DMS114 treated with DMSO at 0.1 percent for 48 hours (cell line): ENCODE results near the gene VASP.

Experiments used
- DNase-seq: peaks from one replicate; lab custom pipeline; 2025; ENCODE audit not compliant: unreplicated experiment; lab: John Stamatoyannopoulos, UW

Gene VASP

DNA sequence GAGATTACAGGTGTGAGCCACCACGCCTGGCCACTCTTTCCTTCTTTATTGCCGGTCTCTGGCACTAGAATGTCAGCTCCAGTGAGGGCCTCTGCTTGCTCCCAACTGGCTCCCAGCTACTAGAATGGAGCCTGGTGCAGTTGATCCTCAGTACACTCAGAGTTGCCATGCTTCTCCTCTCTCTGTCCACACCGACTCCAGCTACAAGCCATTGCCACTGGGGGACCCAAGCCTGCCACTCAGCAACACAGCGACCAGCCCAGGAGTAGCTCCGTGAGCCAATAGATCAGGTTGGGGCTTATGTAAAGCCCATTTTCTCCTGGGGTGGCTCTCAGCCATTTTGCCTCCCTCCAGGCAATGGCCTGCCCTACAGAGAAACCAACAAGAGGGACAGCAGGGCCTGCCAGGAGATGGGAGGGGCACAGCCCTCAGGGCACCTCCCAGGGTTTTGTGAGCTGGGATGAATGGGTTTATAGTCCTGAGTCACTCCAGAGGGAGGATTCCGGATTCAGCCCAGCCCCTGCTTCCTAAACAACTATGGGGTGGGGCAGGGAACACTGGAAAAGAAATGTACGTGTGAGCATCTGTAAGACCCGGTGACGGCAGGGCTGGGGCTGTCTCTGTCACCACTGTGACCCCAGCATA is 40.8 kb downstream of the VASP start:
- DNase-seq = no peak

DNA sequence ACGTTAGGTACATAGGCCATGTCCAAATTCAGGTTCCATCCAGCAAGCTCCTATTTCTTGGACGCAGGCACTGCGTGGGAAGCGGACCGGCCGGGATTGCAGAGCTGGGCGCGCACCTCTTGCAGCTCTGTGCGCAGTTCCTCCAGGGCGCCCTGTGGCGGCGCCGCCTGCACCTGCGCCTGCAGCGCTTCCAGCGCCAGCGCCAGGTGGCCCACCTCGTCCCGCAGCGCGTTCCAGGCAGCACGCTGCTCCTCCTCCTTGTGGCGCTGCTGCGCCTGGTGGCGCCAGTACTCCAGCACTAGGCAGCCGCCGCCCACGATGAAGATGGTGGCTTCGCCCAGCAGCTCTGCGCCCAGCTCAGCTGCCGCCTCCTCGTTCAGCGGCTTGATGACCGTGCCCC is 46.2 kb downstream of the VASP start:
- no peak for DNase-seq

DNA sequence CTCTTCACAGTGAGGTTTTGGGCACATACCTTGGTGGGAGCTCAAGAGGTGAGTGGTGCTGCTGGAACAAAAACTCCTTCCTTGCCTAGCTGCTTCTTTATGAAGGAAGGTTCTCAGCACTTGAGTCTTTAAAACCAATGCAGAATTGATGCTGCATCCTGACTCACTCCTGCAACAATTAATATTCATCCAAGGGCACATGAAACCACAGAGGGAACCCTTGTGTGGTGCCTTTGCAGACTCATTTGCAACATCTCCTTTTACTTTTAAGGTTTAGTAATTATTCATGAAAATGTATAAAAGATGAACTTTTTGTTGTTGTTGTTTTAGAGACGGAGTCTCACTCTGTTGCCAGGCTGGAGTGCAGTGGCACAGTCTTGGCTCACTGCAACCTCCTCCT is 47.2 kb downstream of the VASP start:
- DNase-seq = no peak

DNA sequence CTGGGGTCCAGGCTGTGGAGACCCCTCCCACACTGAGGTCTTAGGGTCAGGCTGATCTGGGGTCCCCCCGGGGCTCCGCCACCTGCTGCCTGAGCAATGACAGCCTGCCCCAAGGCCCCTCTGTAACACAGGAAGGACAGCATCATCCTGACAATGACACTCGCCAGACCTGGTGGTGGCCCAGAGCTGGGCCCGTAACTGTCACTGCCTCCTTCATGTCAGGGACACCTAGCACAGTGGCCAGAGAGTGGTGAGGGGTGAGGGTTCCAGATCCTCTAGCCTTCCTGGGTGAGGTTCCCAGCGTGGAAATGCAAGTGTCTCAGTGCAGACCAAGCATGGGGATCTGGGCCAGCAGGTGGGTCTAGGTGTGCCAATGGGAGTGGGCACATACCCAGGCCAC is 49.6 kb downstream of the VASP start:
- no peak for DNase-seq

DNA sequence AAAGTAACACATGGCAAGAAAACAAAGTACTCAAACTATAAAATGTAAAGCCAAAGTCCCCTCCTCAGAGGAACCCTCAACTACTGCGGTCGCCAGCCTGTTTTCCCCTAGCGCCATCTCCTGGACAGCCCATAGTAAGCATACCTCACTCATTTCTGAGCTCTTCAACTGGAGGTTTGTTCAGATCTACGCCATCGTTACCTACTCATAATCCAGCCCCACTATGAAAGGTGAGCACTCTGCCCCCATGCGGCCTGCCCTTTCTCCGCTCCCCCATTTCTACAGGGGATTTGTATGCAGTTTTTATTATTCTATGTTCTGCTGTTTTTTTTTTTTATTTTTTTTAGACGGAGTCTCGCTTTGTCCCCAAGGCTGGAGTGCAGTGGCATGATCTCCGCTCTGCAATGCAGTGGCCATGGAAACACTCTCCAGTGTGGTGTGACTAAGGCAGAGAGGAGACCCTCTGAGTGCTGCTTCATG is 51.2 kb downstream of the VASP start:
- DNase-seq = no peak

DNA sequence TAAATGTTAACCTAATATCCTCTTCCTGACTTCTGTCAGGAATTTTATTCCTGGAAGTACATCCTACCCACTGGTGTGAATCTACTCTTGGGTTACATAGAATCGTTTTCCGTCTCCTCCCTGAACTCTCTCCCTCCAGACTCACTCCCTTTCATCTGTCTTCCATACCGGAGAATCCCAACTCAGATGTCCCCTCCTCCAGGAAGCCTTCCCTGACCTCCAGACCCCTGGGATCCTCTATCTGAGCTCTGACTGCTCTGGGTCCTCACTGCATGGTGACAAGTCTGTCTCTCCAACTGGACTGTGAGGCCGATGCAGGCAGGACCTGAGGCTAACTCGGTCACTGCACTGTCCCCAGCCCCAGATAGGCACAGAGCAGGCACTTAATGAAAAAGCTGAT is 52.8 kb downstream of the VASP start:
- DNase-seq = no peak

DNA sequence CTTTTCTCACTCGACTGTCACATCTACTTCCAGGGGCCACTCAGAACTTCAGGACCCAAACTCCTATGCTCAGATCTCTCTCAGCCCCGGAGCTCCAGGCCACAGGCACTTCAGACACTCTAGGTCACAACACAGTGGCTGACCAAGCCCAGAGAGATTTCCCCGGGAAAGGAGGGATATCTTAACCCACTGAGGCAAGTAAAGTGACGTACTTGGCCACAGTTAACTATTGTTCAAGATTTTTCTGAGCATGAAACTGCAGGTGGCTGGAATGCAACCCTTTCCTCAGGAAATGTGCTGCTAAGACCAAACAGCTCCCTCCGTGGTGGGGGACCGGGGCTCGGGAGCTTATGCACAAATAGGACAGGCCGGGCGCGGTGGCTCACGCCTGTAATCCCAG is 53.4 kb downstream of the VASP start:
- no peak for DNase-seq

DNA sequence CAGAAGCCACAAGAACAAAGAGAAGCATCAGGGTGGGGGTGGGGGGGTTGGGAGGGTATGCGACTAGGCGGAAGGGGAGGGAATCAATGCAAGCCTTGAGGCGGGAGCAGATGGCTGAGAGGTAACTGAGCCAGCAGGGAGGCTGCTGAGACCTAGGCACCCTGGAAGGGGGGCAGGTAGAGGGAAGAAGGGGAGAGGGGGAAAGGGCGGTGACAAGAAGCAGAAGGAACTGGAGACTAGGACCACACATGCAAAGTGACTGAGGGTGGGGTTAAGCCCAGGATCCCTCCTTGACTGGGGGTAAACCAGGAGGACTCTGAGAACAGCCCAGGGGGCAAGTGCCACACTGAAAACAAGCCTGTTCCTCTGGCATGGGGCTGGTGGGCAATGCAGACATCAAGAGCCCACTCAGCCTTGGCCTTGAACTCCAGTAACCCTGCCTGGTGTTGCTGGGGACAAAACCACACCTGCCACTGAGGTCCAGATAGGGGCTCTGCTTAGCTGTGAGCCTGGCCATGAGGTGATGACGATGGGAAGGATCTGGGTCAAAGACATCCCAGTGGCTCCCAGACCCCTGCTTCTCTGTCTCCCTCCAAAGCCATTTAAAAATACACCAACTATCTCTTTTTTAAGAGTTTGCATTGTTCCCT is 57.0 kb downstream of the VASP start:
- no peak for DNase-seq

DNA sequence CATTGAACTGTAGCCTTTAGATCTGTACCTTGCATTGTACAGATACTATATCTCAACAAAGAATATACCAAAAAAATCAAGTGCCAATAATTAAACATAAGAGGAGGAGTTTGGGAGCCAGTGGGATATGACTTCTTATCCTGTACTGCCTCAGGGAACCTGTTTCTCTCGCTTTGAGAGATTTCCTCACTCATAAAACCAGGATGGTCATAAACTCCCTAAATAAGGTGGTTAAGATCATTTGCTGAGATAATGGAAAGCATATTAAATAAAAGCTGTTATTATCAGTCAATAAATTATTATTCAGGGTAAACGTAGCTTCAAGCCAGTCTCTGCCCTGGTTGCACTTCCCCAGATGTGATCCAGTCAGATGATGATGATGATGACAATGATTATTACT is 60.3 kb downstream of the VASP start:
- DNase-seq = no peak

DNA sequence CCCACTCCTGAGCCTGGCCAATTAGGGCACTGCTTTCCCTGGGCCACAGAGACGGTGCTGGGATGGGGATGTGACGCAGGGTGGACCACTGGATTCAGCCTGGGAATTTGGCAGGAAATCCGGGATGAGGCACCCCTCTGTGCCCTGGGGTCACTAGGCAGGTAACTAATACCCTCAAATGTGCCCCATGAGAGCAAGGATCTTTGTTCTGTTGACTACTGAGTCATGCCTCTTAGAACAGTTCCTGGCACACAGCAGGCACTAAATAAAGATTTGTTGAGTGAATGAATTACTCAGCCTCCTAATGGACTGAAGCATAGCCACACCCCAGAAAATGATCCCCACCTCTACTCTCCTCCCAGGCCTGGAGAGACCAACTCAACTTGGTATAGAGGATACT is 61.5 kb downstream of the VASP start:
- DNase-seq = no peak

DNA sequence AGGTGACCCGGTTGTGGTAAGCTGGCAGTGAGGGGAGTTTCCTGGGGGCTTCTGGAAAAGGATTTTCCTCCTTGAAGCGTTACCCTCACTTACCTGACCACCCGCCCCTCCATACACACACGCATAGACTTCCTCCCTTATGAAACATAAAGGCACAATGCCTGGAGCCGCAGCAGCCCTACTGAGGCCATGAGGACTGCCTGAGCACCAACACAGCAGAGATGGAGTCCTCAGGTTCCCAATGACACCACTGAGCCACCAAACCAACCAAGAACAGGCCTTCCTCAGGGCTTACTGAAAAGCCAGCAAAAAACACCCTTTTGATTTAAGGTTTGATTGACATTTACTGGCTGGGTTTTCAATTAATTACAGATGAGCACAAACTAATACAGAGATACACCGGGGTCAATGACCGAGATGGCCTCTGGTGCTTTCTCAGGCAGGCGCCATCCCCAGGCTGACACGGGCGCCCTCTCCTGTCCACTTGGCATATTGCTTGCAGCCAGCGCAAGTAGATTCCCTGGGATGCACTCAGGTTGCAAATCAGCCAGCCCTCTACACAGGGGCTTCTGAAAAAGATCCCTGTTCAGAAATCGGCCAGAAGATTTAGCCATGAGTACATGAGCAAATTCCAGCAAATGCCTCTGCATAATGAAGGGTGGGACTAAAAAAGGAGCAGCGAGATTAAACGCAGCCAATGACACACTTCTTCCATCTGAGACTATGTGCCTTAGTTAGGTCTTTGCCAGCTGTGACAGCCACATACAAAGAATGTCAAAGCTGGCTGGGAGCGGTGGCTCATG is 62.5 kb downstream of the VASP start:
- no peak for DNase-seq

DNA sequence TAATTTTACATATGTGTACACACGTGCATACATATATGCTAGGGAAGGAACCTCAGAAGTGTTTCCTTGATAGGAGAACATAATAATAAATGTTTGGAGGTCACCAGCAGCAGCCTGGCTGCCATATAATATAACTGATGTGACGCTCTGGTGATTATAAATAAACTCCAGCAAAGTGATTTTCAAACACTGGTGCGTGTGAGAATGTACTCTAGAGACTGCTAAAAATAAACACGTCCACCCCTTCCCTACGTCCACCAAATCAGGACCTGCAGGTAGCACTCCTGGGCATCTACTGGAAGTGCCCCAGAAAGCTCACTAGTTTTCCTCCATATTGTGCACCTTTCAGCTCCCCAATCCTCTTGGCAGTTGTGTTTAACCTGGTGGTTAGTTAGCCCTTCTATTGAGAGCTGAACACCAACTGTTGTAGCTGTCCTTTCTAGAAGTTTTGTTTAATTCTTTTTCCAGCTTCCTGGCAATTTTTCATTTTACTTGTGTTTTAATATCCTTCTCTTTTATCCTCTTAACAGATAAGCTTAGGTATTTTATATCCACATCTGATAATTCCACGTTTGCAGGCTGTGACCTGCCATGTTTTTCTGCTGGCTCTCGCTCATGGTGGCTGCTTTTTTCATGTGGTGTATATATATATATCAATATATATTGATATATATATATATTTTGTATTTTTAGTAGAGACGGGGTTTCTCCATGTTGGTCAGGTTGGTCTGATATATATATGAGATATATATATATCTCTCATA is 64.4 kb downstream of the VASP start:
- no peak for DNase-seq

DNA sequence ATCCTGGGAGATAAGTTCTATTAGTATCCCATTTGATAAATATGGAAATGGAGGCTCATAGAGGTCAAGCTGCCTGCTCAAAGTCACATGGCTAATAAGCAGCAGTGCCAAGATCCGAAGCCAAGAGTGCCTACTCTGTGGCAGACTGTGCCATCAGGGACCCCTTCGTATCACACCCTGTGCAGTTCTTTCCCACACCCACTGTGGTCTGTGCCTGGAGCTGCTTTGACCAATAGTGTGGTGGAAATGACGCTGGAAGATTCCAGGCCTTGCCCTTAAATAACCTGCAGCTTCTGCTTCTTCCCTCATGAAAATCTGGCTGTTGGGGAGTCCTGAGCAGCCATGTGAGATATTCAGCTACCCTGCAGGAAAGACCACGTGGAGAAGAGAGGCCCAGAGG is 67.2 kb downstream of the VASP start:
- no peak for DNase-seq

DNA sequence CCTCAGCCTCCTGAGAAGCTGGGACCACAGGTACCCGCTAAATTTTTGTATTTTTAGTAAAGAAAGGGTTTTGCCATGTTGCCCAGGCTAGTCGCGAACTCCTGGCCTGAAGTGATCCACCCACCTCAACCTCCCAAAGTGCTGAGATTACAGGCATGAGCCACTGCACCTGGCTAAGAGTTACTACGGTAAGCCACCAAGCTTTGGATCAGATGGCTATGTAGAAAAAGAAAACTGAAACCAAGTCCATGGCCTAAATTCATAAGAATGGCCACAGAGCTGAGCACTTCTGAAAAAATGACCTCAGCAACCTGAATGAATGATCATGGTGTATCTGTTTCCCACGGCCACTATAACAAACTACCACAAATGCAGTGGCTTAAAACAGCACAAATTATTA is 67.9 kb downstream of the VASP start:
- DNase-seq = no peak
